Measurements from ENCODE around the gene RREB1.
A peak's percentile ranks its signal among the peaks of the same experiment; 100 is the strongest.

Gene RREB1

GRCh38 chr6:7201732-7202541, 94.2 kb downstream of the RREB1 start:
- Histone ChIP-seq H3K27ac (ENCODE audit: insufficient read depth in 1 of 2, low read depth in 1 of 2, low read length in 2 of 2, poor library complexity in 1 of 2, severe bottlenecking in 2 of 2) (peak overlapping the region; percentile 51 to 79), H3K9me3 (ENCODE audit: control extremely low read depth in 1 of 5, control insufficient read depth in 4 of 5, insufficient read depth in 2 of 5, low read depth in 1 of 5, low read length in 4 of 5) (no peaks in the 10 kb centered on the region), H3K27me3 (replicated peaks in 2 of 5; ENCODE audit: control insufficient read depth in 4 of 5, insufficient read depth in 5 of 5, low read length in 4 of 5) (no peaks in the 10 kb centered on the region), H3K4me3 (ENCODE audit: control insufficient read depth in 1 of 7, extremely low read depth in 1 of 7, insufficient read depth in 4 of 7, low read depth in 2 of 7, low read length in 6 of 7) (peak overlapping the region in 5 of 7 experiments; percentile 16 to 57 (median 38)), H3K4me1 (ENCODE audit: control extremely low read depth in 1 of 4, control insufficient read depth in 4 of 4, insufficient read depth in 4 of 4, low read length in 3 of 4) (peaks cover 12 to 49% (median 27%) of the 10 kb centered on the region in 4 experiments), H3K36me3 (ENCODE audit: control insufficient read depth in 4 of 4, insufficient read depth in 4 of 4, low read length in 3 of 4) (peaks cover 8 to 69% (median 29%) of the 10 kb centered on the region in 4 experiments)
- 0% methylated on average over 10 of the region's 16 CpGs for WGBS (ENCODE audit: insufficient coverage)
- ChIA-PET CTCF (interaction anchor here (1.0 to 1.5 kb wide), 6 partner anchors 23 to 265 kb away, joined by 3 to 8 read pairs (median 4); no protein-coding TSS in a partner anchor), POLR2A (no interaction called here)
- peak; percentile 96 to 99 (median 99) for DNase-seq

GRCh38 chr6:7202950-7203349, 95.2 kb downstream of the RREB1 start:
- POLR2A ChIA-PET: no interaction called here
- H3K27me3 ChIP-seq (replicated peaks in 2 of 5; ENCODE audit: control insufficient read depth in 4 of 5, insufficient read depth in 5 of 5, low read length in 4 of 5): no peaks in the 10 kb centered on the region
- H3K27ac ChIP-seq (ENCODE audit: insufficient read depth in 1 of 2, low read depth in 1 of 2, low read length in 2 of 2, poor library complexity in 1 of 2, severe bottlenecking in 2 of 2): peak overlapping the region; percentile 22 to 79
- H3K36me3 ChIP-seq (ENCODE audit: control insufficient read depth in 4 of 4, insufficient read depth in 4 of 4, low read length in 3 of 4): peaks cover 8 to 69% (median 27%) of the 10 kb centered on the region in 4 experiments
- H3K4me1 ChIP-seq (ENCODE audit: control extremely low read depth in 1 of 4, control insufficient read depth in 4 of 4, insufficient read depth in 4 of 4, low read length in 3 of 4): peaks cover 12 to 49% (median 27%) of the 10 kb centered on the region in 4 experiments
- CTCF ChIA-PET: interaction anchor here (1.0 to 1.5 kb wide), 7 partner anchors 8 to 97 kb away, joined by 3 to 8 read pairs (median 3); no protein-coding TSS in a partner anchor
- no peaks in the 10 kb centered on the region for H3K9me3 ChIP-seq (ENCODE audit: control extremely low read depth in 1 of 5, control insufficient read depth in 4 of 5, insufficient read depth in 2 of 5, low read depth in 1 of 5, low read length in 4 of 5)
- H3K4me3 ChIP-seq (ENCODE audit: control insufficient read depth in 1 of 7, extremely low read depth in 1 of 7, insufficient read depth in 4 of 7, low read depth in 2 of 7, low read length in 6 of 7): no peak overlapping the region
- DNase-seq: no peak

GRCh38 chr6:7203939-7204338, 96.2 kb downstream of the RREB1 start:
- H3K27ac ChIP-seq (ENCODE audit: insufficient read depth in 1 of 2, low read depth in 1 of 2, low read length in 2 of 2, poor library complexity in 1 of 2, severe bottlenecking in 2 of 2): no peak overlapping the region
- WGBS (ENCODE audit: insufficient coverage): 98% methylated on average over 7 of the region's 8 CpGs

GRCh38 chr6:7204726-7205125, 97.0 kb downstream of the RREB1 start:
- ChIA-PET CTCF (interaction anchor here (1.7 kb wide), 1 partner anchor 14 kb away, joined by 5 read pairs; no protein-coding TSS in a partner anchor), POLR2A (no interaction called here)
- Histone ChIP-seq H3K27ac (ENCODE audit: insufficient read depth in 1 of 2, low read depth in 1 of 2, low read length in 2 of 2, poor library complexity in 1 of 2, severe bottlenecking in 2 of 2) (no peak overlapping the region), H3K9me3 (ENCODE audit: control extremely low read depth in 1 of 5, control insufficient read depth in 4 of 5, insufficient read depth in 2 of 5, low read depth in 1 of 5, low read length in 4 of 5) (no peaks in the 10 kb centered on the region), H3K4me1 (ENCODE audit: control extremely low read depth in 1 of 4, control insufficient read depth in 4 of 4, insufficient read depth in 4 of 4, low read length in 3 of 4) (peaks cover 12 to 40% (median 27%) of the 10 kb centered on the region in 4 experiments), H3K36me3 (ENCODE audit: control insufficient read depth in 4 of 4, insufficient read depth in 4 of 4, low read length in 3 of 4) (peaks cover 8 to 72% (median 29%) of the 10 kb centered on the region in 4 experiments), H3K27me3 (replicated peaks in 2 of 5; ENCODE audit: control insufficient read depth in 4 of 5, insufficient read depth in 5 of 5, low read length in 4 of 5) (no peaks in the 10 kb centered on the region), H3K4me3 (ENCODE audit: control insufficient read depth in 1 of 7, extremely low read depth in 1 of 7, insufficient read depth in 4 of 7, low read depth in 2 of 7, low read length in 6 of 7) (no peak overlapping the region)
- 94% methylated on average over 3 of the region's 3 CpGs for WGBS (ENCODE audit: insufficient coverage)
- no peak for DNase-seq

More at GRCh38 chr6:7203939-7204338, 96.2 kb downstream of the RREB1 start:
- Histone ChIP-seq H3K9me3 (ENCODE audit: control extremely low read depth in 1 of 5, control insufficient read depth in 4 of 5, insufficient read depth in 2 of 5, low read depth in 1 of 5, low read length in 4 of 5) (no peaks in the 10 kb centered on the region), H3K36me3 (ENCODE audit: control insufficient read depth in 4 of 4, insufficient read depth in 4 of 4, low read length in 3 of 4) (peaks cover 8 to 73% (median 29%) of the 10 kb centered on the region in 4 experiments), H3K4me3 (ENCODE audit: control insufficient read depth in 1 of 7, extremely low read depth in 1 of 7, insufficient read depth in 4 of 7, low read depth in 2 of 7, low read length in 6 of 7) (no peak overlapping the region), H3K4me1 (ENCODE audit: control extremely low read depth in 1 of 4, control insufficient read depth in 4 of 4, insufficient read depth in 4 of 4, low read length in 3 of 4) (peaks cover 12 to 47% (median 27%) of the 10 kb centered on the region in 4 experiments), H3K27me3 (replicated peaks in 2 of 5; ENCODE audit: control insufficient read depth in 4 of 5, insufficient read depth in 5 of 5, low read length in 4 of 5) (no peaks in the 10 kb centered on the region)
- DNase-seq: no peak
- POLR2A ChIA-PET: no interaction called here
- CTCF ChIA-PET: interaction anchor here (1.3 to 1.7 kb wide), 2 partner anchors 9 to 15 kb away, joined by 4 to 5 read pairs; no protein-coding TSS in a partner anchor

- Histone ChIP-seq H3K36me3 (ENCODE audit: control insufficient read depth in 4 of 4, insufficient read depth in 4 of 4, low read length in 3 of 4) (peaks cover 18 to 88% (median 52%) of the 10 kb centered on the region in 4 experiments), H3K27ac (ENCODE audit: insufficient read depth in 1 of 2, low read depth in 1 of 2, low read length in 2 of 2, poor library complexity in 1 of 2, severe bottlenecking in 2 of 2) (no peak overlapping the region), H3K9me3 (ENCODE audit: control extremely low read depth in 1 of 5, control insufficient read depth in 4 of 5, insufficient read depth in 2 of 5, low read depth in 1 of 5, low read length in 4 of 5) (no peaks in the 10 kb centered on the region), H3K4me3 (ENCODE audit: control insufficient read depth in 1 of 7, extremely low read depth in 1 of 7, insufficient read depth in 4 of 7, low read depth in 2 of 7, low read length in 6 of 7) (no peak overlapping the region), H3K27me3 (replicated peaks in 2 of 5; ENCODE audit: control insufficient read depth in 4 of 5, insufficient read depth in 5 of 5, low read length in 4 of 5) (no peaks in the 10 kb centered on the region), H3K4me1 (ENCODE audit: control extremely low read depth in 1 of 4, control insufficient read depth in 4 of 4, insufficient read depth in 4 of 4, low read length in 3 of 4) (peaks cover 4 to 12% (median 7%) of the 10 kb centered on the region in 4 experiments)
- WGBS (ENCODE audit: insufficient coverage): 73% methylated on average over 3 of the region's 4 CpGs
- ChIA-PET POLR2A (interaction anchor here (0.7 kb wide), 1 partner anchor 560 kb away, joined by 3 read pairs; no protein-coding TSS in a partner anchor), CTCF (interaction anchor here (0.8 to 2.5 kb wide), 4 partner anchors 9 to 36 kb away, joined by 3 to 18 read pairs (median 4); no protein-coding TSS in a partner anchor)
- DNase-seq: no peak
These were observed 100.0 kb downstream of the RREB1 start for GRCh38 chr6:7207720-7208119.

- 100% methylated on average over 2 of the region's 2 CpGs for WGBS (ENCODE audit: insufficient coverage)
- Histone ChIP-seq H3K27ac (ENCODE audit: insufficient read depth in 1 of 2, low read depth in 1 of 2, low read length in 2 of 2, poor library complexity in 1 of 2, severe bottlenecking in 2 of 2) (no peak overlapping the region), H3K36me3 (ENCODE audit: control insufficient read depth in 4 of 4, insufficient read depth in 4 of 4, low read length in 3 of 4) (peaks cover 15 to 87% (median 66%) of the 10 kb centered on the region in 4 experiments), H3K27me3 (replicated peaks in 2 of 5; ENCODE audit: control insufficient read depth in 4 of 5, insufficient read depth in 5 of 5, low read length in 4 of 5) (no peaks in the 10 kb centered on the region), H3K4me1 (ENCODE audit: control extremely low read depth in 1 of 4, control insufficient read depth in 4 of 4, insufficient read depth in 4 of 4, low read length in 3 of 4) (peaks cover 0 to 11% (median 2%) of the 10 kb centered on the region in 4 experiments), H3K9me3 (ENCODE audit: control extremely low read depth in 1 of 5, control insufficient read depth in 4 of 5, insufficient read depth in 2 of 5, low read depth in 1 of 5, low read length in 4 of 5) (no peaks in the 10 kb centered on the region), H3K4me3 (ENCODE audit: control insufficient read depth in 1 of 7, extremely low read depth in 1 of 7, insufficient read depth in 4 of 7, low read depth in 2 of 7, low read length in 6 of 7) (no peak overlapping the region)
- no peak for DNase-seq
- CTCF ChIA-PET: interaction anchor here (1.5 to 3.6 kb wide), 2 partner anchors 10 to 25 kb away, joined by 4 to 14 read pairs; no protein-coding TSS in a partner anchor
- POLR2A ChIA-PET: interaction anchor here (0.7 kb wide), 1 partner anchor 298 kb away, joined by 3 read pairs; no protein-coding TSS in a partner anchor
These were observed 105.7 kb downstream of the RREB1 start for GRCh38 chr6:7213416-7213815.

Data from common myeloid progenitor, CD34-positive (primary cell).